Neural cell (in vitro differentiated cells): ENCODE measurements around the gene HIP1.

Experiments
- CTCF ChIP-seq: fragments of 450-650 bp; IDR thresholded peaks from 2 replicates; pipeline ENCODE4 v1.5.1; 2014; ENCODE audit warnings: antibody characterized with exemption, mild to moderate bottlenecking, moderate library complexity; ENCODE audit not compliant: poor library complexity, severe bottlenecking
- POLR2AphosphoS5 ChIP-seq: IDR thresholded peaks from 2 replicates; pipeline ENCODE4 v1.6.1; 2012
- REST ChIP-seq: IDR thresholded peaks from 2 replicates; pipeline ENCODE4 v1.6.1; 2012; ENCODE audit warnings: borderline replicate concordance

DNA sequence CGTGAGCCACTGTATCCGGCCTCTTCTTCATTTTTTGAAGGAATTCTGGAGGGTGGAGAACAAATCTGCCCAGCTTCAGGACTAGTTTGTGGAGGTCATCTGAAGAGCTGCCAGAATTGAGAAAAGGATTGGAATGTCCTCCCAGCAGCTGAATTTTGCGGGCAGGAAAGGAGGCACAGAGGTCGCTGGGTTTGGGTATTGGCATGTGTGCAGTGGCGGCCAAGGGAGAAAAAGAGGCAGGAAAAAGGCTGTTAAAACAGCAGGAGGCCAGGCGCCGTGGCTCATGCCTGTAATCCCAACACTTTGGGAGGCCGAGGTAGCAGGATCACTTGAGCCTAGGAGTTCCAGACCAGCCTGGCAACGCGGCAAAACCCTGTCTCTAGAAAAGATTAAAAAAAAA is 80.4 kb downstream of the HIP1 start:
- TF ChIP-seq POLR2AphosphoS5, result no peak
- TF ChIP-seq CTCF, result no peak
- TF ChIP-seq REST, result no peak
